ENCODE data around the gene DGKH.
"Not testable (repeated sequence)": the region's sequence is repeated elsewhere in the genome, so short reads cannot be mapped to it uniquely, and the experiment has no call there.

The DGKH gene

DNA sequence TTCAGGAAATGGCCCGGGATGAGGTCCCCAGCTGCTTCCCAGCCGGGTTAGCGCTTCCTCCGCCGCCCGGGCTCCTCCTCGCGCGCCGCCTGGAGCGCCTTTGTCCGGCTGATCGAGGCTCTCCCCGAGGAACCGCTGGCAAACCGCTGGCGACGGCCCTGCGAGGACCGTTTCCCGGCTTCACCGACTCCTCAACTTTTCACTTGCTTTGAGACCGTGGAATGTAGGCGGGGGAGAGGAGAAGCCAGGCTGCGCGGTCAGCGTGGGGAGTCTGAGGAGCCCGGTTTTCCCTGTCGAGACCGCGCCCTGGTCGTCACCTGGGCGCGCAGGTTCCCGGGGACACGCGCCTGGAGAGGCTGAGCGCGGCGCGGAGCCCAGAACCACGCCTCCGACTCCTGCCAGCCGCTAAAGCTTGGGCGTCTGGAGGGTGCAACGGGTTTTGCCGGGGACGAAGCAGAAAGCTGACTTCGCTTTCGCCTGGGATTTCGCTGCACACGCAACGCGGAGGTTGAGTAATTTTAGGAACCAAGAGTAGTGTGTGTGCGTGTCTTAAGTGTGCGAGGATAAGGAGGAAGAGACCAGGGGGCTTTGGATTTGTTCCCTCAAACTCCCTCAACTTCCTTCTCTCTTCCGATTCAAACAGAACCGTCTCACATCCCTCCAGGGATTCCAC lies 7.3 kb upstream of the DGKH start:
- peak; percentile 37 for DNase-seq (ENCODE audit: low spot score)

DNA sequence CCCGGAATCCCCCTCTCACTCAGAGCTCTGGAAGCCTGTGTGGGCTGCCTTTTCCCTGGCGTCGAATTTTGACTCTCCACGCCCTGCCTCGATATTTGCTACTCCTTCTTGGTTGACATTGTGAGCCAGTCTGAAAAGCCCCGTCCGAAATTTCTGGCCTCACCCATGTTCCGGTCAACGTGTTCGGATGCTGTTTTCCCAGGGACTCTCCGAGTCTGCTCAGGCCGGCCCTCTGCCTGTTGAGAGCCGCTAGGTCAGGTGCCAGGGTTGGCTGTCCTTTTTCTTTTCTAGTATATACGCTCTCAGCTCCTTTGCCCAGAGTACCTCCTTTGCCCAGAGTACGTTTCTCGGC lies 6.8 kb upstream of the DGKH start:
- peak; percentile 41 for DNase-seq (ENCODE audit: low spot score)

DNA sequence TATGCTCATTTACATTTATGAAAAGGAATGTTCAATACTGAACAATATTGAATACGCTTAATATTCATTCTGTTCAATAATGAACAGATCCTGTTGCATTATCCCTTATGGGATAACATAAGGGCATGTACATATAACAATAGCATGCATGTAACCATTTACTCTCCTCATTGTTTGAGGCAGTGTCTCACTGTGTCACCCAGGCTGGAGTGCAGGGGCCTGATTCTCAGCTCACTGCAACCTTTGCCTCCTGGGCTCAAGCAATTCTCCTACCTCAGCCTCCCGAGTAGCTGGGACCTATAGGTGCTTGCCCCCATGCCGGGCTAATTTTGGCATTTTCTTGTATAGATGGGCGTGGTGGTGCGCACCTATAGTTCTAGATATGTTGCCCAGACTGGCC lies 4.8 kb upstream of the DGKH start:
- no peak for DNase-seq (ENCODE audit: low spot score)

DNA sequence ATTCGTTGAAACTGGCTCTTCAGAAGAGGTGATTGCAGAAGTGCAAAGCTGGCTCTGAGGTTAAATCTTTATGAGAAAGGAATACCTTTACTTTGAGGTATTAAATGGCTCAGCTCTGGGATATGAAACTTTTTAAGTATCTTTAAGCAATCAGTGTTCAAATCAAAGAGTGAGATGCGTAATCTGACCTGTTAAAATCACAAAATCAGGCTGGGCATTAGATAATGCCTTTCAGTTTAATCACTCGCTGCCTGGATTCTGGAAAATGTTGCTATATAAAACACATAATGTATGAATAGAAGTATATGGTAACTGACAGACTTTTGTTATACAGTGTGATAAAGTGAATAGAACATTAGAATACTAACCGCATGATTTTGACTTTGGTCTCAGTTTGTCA lies 2.0 kb upstream of the DGKH start:
- DNase-seq (ENCODE audit: low spot score), result no peak

DNA sequence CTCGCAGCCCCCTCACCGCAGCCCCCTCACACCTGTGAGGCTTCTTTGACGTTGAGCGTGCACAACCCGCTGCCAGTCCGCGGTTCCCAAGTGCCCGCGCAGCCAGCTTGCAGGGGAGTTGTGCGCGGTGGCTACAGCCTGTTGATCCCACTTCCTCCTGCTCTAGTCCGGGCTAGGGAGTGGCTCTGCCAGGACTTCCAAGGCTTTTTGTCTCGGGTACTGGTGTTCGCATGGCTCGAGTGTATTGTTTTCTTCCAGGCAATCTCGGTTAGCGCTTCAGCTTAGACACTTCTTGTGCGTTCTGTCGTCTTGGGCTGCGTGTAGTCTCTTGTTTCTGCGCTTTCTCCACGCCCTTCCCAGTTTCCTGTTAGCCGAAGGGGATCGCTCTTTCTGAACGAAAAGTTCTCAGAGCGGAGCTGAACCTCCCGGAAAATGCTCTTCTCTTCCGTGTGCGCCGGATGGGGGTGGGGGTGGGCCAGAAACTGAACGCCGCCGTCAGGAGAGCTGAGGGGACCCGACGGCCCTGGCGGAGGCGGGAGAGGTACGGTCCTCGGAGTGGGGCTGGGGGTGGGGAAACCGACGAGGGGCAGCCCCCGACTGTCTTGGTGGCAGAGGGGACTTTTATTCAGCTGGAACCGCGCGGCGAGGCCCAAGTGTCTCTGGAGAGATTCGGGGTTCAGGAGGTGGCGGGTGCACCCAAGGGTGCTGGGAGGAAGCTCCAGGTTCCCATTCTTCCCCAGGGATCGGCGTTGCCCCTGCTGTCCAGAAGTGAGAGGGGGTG lies 697 bp upstream of the DGKH start:
- no peak for DNase-seq (ENCODE audit: low spot score)

DNA sequence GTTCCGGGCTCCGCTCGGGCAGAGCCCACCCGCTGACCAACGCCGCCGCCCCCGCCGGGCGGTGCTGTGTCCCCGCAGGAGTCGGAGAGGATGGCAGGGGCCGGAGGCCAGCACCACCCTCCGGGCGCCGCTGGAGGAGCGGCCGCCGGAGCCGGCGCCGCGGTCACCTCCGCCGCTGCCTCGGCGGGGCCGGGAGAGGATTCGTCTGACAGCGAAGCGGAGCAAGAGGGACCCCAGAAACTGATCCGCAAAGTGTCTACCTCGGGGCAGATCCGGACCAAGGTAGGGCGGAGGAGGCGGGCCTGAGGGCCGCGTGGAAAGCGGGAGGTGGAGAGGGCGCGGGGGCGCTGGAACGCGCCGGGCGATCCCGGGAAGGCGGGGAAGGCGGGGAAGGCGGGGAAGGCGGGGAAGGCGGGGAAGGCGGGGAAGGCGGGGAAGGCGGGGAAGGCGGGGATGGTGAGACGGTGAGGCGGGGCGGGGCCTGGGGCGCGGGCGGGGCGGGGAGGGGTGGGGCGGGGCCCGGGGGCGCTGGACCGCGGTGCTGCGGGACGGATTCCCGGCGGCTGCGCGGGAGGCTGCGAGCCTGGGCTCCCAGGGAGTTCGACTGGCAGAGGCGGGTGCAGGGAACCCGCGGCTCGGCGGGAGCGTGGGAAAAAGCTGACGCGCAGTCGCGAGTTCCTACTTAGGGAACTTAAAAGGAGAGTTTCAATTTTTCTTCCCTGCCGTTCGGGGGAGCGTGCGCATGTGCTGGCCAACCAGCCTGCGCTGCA lies 421 bp downstream of the DGKH start:
- peak; percentile 66 for DNase-seq (ENCODE audit: low spot score)

DNA sequence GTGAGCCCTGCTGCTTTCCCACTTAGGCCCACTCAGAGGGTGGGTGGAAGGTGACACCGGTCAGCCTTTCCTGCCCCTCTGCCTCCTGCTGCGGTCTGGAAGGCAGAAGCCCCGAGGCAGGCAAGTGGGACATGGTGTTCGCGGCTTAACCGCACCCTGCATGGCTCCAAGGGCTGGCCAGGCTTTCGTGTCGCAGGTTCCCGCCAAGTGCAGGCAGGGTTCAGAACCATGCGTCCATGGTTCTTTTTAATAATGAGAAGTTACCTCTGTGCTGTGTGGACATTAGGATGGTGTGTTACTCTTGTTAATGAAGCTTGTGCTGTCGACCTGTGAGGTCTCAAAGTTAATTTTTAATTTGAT lies 986 bp downstream of the DGKH start:
- no peak for DNase-seq (ENCODE audit: low spot score)

DNA sequence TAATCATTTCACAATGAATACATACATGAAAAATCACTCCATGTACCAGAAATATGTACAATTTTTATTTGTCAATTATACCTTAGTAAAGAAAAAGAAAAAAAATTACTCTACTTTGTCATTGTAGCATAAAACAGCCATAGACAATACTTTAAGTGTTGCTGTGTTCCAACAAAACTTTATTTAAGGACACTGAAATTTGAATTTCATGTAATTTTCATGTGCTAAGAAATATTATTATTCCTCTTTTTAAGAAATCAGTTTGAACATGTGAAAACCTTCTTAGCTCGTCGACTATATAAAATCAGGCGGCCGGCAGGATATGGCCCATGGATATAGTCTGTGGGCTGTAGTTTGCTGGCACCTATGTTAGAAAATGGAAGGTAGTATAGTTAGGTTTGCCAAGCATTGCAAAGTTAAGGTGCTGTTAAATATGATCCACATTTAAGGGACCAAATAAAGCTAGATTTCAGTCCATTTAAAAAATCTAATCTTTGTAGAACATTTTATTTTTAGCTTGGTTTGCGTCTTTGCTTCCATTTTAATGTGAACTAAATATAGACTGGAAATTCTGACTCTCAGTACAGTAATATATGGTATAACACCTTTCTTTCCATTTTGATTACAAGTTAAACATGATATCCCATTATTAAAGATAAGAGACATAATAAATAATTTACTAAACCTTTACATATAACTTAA lies 6.5 kb downstream of the DGKH start:
- no peak for DNase-seq (ENCODE audit: low spot score)

DNA sequence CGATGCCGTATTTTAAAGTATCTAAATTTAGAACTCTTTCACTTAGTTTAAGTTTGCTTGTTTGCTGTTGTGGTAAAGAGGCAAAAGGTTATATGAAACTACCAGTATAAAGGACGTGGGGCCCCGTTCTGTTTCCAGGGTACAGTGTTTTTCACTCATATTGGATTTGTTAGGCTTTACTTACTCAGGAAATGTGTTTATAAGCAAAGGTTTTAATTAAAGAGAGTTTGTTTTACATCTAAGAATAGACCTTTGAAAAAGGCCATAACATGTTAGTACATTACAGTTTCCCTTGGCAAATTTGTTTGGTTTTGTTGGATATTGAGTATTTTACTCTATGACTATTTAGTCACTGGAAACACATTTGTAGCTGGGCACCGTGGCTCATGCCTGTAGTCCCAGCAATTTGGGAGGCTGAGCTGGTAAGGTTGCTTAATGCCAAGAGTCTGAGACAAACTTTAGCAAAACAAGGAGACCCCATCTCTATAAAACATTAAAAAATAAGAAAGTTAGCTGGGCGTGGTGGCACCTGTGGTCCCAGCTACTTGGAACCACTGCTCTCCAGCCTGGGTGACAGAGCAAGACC lies 7.1 kb downstream of the DGKH start:
- DNase-seq (ENCODE audit: low spot score), result no peak

DNA sequence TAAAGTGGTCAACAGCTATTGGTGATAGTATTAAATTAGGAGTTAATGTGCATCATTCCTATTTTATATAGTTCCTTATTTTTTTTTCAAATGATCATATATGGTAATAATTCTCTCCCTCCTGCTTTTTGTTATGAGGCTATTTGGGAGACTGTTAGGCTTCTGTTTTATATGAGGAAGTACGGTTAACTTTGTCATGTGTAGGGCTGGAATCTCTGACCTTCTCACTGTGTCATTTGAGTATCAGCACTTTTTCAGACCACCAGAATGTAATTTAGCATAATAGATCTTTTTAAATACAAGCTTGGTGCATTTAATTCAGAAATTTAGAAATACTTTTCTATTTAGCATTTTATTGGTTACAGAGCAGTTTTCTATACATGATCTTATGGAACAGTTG lies 7.7 kb downstream of the DGKH start:
- DNase-seq (ENCODE audit: low spot score), result no peak

DNA sequence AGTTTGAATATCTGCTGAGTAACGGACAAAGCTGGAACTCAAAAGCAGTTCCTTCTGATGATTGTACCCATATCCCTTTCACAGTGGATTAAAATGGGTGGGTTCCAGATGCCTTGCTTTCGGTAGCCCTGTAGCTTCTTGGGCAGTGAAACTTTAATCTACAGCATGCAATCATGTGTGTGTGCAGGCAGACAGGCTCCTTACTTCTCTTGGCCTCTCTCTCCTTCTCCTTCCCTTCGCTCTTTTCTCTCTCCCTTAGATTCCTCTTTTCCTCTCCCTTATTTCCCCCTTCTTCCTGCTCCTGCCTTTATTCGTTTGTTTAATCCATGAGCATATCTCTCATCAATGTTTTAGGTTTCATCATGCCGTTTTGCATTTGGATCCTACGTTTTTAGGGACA lies 8.1 kb downstream of the DGKH start:
- no peak for DNase-seq (ENCODE audit: low spot score)

DNA sequence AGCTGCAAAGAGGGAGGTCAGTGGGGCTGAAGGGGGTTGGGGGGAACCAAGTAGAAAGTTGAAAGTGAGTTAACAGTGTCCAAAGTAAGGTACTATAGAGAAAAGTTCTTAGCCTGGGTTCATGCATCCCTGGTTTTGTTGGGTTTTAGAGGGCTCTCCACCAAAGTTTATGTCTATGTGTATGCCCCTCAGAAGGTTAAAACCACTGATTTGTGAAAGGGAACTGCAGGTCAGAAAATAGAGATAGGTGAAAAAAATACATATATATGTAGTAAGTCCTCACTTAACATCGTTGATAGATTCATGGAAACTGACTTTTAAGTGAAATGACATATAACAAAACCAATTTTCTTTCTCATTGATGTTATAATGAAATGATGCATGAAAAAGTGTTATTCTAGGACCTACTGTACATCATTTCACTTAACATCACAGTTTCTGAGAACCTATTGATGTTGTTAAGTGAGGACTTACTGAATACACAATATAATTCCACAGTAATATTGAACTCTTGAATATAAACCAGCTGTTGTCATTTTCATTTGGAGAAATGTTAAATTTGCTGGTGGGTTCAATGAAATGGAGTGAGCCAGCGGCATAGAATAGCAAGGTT lies 9.6 kb downstream of the DGKH start:
- no peak for DNase-seq (ENCODE audit: low spot score)

DNA sequence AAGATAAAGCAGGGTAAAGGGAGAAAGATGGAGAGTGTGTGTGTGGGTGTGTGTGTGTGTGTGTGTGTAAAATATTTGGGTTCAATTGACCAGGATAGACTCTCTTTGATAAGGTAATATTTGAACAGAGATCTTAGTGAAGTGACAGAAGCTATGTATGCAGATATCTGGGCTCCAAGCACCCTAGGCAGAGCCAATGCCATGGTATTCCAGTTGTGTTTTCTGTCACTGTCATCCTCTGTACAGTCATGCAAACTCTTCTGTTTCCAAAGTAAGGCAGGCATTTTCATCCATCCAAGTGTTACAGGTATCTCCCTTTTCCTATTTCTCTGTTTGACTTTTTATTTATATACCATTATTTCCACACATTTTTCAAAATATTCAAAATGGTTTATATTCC lies 13.5 kb downstream of the DGKH start:
- DNase-seq (ENCODE audit: low spot score), result no peak

DNA sequence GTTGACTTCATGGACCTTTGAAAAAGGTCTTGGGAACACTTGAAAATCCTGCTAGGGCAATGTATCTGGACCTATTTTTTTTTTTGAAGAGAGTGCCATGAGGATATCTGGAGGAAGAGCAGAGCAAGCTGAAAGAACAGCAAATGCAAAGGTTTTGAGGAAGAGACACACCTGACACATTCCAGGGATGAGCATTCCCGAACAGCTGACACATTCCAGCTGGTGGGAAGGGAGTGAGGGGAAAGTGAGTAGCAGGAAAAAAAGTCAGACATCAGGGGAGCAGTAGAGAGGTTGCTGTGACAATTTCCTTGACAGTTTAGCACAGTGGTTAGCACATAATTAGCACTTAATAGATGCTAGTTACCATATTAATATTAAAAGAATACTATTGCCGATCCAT lies 14.7 kb downstream of the DGKH start:
- no peak for DNase-seq (ENCODE audit: low spot score)

DNA sequence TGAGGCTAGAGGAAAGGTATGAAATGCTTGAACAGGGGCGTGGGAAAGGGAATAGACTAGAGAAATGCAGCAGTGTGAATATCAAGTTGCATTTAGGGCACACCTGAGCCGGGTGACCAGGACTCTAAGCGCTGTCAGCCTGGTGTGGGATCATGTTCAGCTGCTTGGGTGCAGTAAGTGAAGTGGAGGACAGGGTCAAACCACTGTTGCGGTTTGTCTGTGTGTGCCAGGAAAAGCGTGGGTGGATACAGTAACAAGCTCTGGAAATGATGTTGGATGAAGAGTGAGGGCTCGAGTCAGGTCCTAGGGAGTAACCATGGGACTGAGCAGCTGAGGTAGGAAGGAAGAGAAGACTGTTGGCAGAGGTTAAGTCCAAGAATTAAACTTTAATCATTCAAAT lies 15.8 kb downstream of the DGKH start:
- DNase-seq (ENCODE audit: low spot score), result no peak

DNA sequence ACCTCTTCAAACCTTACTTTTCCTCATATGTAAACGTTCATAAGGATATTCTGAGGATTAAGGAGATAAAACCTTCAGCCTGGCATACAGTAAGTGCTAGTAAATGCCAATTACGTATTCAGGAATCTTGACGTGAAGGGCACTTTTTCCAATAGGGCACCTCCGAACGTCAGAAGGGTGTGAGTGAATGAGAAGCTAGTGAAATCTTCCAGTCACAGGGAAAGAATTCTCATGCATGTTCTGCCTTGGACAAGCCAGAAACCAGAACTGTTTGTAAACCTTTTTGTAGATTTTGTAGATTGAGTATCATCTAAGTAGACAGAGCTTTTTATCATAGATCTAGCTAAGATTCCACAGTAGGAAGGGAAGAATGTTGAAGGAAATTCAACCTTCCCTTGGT lies 16.5 kb downstream of the DGKH start:
- no peak for DNase-seq (ENCODE audit: low spot score)

DNA sequence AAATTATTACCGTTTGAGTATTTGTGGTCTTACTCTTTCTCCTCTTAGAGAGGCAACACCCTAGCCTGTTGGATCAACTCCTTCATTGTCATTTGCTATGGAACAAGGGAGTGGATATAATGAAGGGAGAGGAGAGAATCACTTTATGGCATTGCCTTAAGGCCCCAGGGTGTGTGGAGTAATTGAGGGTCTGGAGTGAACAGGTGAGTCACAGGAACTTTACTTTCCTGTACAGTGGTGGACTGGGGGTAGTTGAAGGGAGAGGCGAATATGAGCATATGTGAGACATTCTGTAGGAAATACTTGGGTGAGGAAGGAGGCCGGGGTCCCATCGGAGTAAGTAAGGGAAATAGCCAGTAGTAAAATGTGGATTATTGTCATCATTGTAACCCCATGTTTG lies 17.0 kb downstream of the DGKH start:
- DNase-seq (ENCODE audit: low spot score), result no peak

DNA sequence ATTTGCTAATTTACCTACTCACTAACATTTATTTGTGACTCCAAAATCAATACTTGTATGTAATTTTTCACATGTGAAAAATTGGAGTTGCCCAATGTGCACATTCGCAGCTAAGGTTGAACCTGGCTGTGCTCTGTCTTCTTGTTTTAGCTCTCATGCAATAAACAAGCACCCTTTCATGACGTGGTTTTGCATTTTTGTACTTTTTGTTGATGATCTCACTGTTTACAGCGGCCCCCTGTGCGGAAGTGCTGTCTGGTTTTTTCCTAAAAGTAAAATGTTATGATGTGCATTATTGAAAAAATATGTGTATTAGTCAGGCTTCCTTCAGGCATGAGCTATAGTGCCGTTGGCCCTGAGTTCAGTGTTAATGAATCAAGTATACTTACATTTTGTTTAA lies 18.1 kb downstream of the DGKH start:
- no peak for DNase-seq (ENCODE audit: low spot score)

DNA sequence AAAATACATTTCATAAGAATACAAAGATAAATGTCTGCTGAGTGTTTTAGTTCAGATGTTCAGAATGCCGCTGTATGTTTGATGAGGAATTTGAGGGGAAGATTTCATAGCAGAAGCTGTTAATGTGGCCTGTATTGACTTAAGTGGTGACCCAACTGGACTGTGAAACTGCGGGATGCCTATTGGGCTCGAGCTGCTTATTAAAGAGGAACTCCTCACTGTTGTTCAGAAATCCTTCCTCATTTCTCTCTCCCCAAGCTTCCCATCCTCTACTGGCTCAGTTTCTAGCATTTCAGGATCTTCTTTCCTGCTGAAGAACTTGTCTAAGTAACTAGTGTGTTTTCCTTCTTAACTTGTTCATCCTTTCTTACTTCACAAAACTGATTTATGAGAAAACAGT lies 20.4 kb downstream of the DGKH start:
- DNase-seq (ENCODE audit: low spot score), result no peak

DNA sequence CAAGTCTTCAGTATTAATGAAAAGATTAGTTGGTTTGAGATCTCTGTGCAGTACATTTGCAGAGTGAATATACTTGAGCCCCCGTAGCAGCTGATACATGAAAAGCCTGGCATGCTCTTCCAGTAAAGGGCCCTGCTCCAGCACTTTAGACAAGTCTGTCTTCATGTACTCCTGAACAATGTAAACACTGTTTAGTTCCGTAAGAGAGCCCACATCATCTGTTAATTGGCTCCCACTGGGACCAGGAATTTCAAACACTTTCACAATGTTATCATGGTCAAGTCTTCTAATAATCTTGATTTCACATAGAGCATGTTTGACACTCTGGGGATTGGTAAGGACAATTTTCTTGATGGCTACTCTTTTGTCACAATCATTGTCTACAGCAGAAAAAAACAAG lies 22.2 kb downstream of the DGKH start:
- DNase-seq (ENCODE audit: low spot score), result not testable (repeated sequence)

DNA sequence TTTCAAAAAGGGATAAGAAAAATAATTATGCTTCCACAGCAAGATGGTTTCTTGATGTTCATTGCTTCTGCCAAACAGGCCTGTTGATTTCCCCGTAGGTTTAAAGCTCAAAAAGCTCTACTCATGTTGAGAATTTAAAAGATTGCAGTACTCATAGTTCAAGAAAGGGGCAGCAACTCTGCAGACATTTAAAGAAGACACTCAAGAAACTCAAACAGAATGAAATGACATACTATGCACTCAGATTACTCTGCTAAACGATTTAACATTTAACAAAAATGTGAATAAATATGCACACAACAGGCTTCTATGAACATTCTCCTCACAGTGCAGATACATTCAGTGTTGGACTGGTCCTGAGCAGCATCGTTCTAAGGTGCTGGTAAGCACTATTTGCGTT lies 22.7 kb downstream of the DGKH start:
- not testable (repeated sequence) for DNase-seq (ENCODE audit: low spot score)

Measured in globus pallidus (tissue), 1 donor.